ENCODE data around the gene KHDC4.

KHDC4 gene

DNA sequence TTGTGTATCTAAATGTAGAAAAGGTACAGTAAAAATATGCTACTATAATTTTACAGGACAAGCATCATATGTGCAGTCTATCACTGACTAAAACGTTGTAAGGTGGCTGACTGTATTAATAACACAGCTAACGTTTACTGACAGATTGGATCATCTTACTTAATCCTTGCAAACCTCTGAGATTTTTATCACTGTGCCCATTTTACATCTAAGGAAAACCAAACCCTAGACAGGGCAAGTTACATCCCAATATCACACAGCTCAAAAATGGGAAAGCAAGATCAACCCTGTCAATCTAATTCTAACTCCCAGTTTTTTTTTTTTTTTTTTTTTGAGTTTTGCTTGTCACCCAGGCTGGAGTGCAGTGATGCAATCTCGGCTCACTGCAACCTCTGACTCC is 15.6 kb downstream of the KHDC4 start:
- TF ChIP-seq CTCF (IDR thresholded peaks at IDR 0.05), result no peak

DNA sequence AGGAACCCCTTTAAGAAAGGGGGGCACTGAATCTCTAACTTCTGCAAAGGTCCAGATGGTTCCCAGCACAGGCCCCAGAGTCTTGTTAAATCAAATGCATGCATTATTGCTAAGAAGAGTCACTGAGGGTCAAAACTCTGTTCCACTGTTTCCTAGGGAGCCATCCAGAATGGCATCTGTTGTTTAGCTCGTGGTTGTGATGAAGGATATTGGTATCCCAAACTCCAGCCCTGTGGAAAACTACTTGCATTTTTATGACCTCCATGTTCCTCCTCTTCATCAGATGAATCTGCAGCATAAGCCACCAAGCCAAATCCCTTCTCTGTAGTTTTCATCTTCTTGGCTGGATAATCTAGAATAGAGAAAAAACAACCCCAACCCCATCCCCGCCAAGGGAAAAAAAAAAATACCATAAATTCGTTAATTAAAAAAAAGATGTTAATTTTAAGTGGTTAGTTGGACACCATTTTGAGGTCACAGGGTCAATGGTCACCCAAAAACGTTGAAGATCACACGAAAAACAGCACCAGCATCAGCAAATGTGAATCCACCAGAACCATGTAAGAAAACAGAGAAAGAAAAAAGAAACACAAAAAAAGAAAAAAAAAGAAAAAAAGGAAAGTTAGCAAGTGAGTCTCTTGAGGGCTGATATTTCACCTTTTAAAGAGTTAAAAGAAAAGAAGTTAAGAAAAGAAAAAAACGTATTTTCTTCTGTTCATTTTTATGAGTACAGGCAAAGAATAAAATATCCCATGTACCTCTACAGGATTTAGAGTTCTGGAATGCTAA is 20.1 kb downstream of the KHDC4 start:
- TF ChIP-seq CTCF (IDR thresholded peaks at IDR 0.05), result no peak

GRCh38 chr1:155912056-155912536 is 22.1 kb downstream of the KHDC4 start:
- no peak for TF ChIP-seq CTCF (IDR thresholded peaks at IDR 0.05)

DNA sequence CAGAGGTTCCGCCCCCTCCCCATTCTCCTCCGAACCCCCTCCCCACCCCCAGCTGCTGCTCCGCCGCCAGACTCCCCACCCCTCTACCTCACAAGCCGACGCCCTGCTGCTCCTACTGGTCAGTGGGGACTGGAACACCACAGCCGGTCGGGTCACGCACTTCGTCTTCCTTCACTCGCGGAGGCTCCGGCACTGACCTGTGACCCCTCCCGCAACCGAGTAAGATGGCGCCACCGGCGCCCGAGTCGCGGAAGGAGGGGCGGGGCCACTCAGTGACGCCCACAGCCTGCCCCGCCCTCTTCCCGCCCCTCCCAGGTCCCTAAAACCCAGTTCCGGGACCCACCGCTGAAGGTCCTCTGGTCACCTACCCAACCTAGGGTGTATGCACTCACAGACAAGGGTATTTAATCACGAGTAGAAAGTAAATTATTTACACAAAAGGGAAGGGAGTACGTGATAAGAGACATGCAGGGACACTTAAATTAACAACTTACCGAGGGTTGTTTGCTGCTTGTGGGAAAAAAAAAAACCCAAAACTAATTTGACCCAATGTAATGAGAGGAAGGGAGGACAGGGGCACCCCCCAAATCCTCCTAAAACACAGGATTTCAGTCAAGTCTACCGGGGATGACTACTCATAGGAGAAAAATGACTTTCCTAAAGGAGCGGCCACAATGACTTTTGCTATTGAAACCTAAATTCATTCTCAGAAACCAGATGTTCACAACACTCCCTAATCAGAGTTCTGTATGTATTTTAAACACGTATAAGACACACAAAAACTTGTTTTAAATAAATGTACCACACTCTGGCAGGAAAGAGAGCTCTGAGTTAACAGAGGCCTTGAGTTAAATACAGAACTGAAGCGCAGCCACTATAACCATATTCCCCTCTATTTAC is 22.8 kb downstream of the KHDC4 start, which contains the start of gene RIT1:
Gene RIT1, minus strand, starts transcription at position 194 of the 900 bp plus-strand sequence. CDS start 588 bp downstream, outside the sequence.
- no peak for TF ChIP-seq CTCF (IDR thresholded peaks at IDR 0.05)

- no peak for TF ChIP-seq CTCF (IDR thresholded peaks at IDR 0.05)
Measured at GRCh38 chr1:155910621-155911121, 23.5 kb downstream of the KHDC4 start.

GRCh38 chr1:155909894-155910293 is 24.3 kb downstream of the KHDC4 start:
- no peak for TF ChIP-seq CTCF (IDR thresholded peaks at IDR 0.05)

GRCh38 chr1:155904261-155904660 is 30.0 kb downstream of the KHDC4 start:
- TF ChIP-seq CTCF (IDR thresholded peaks at IDR 0.05), result no peak
